Neural cell (in vitro differentiated cells): ENCODE measurements around the gene FZR1. TPM values are rescaled to one million over a fixed set of nuclear protein-coding genes. Genes with fewer than 3 reads are reported as not detected.

Source experiments
- H2AFZ ChIP-seq: fragments of 200-600, 300-800 bp; sonication (generic), shearing (Covaris generic); 2 replicates; pipeline ENCODE4 v1.6.0; 2014; ENCODE audit warnings: low read depth, mild to moderate bottlenecking, antibody characterized with exemption, low read length, moderate library complexity
- H3F3A ChIP-seq: fragments of 200-600 bp; shearing (Covaris generic); 2 replicates; pipeline ENCODE4 v1.6.1; 2016; ENCODE audit warnings: mild to moderate bottlenecking, moderate library complexity, mixed read lengths, antibody characterized with exemption, low read length; ENCODE audit not compliant: insufficient read depth, poor library complexity, severe bottlenecking
- H3K27ac ChIP-seq: fragments of 200-600, 300-800 bp; sonication (generic), shearing (Covaris generic); 2 replicates; pipeline ENCODE4 v1.5.1; 2014; ENCODE audit warnings: mild to moderate bottlenecking, low read length, moderate library complexity
- H3K27me3 ChIP-seq: fragments of 300-800, 200-600 bp; sonication (generic), shearing (Covaris generic); 2 replicates; pipeline ENCODE4 v1.6.0; 2014; ENCODE audit warnings: mild to moderate bottlenecking, low read depth, low read length, moderate library complexity; ENCODE audit not compliant: insufficient read depth
- H3K36me3 ChIP-seq: fragments of 300-800, 200-600 bp; sonication (generic), shearing (Covaris generic); 2 replicates; pipeline ENCODE4 v1.5.1; 2014; ENCODE audit warnings: mild to moderate bottlenecking, antibody characterized with exemption, low read length, moderate library complexity; ENCODE audit not compliant: insufficient read depth
- H3K4me2 ChIP-seq: fragments of 300-800, 200-600 bp; sonication (generic), shearing (Covaris generic); 2 replicates; pipeline ENCODE4 v1.6.0; 2014; ENCODE audit warnings: mild to moderate bottlenecking, low read length
- H3K4me3 ChIP-seq: fragments of 300-800, 200-600 bp; sonication (generic), shearing (Covaris generic); 2 replicates; pipeline ENCODE4 v1.5.1; 2014; ENCODE audit warnings: mild to moderate bottlenecking, low read length, moderate library complexity
- H3K79me2 ChIP-seq: fragments of 200-600 bp; shearing (Covaris generic); replicated peaks from 2 replicates; pipeline ENCODE4 v1.6.0; 2014; ENCODE audit warnings: mild to moderate bottlenecking, low read length, moderate library complexity; ENCODE audit not compliant: insufficient read depth
- H3K9ac ChIP-seq: fragments of 300-800, 200-600 bp; sonication (generic), shearing (Covaris generic); 2 replicates; pipeline ENCODE4 v1.6.1; 2016; ENCODE audit warnings: mild to moderate bottlenecking, low read length, mixed read lengths
- H3K9me2 ChIP-seq: fragments of 200-600 bp; shearing (Covaris generic); 2 replicates; pipeline ENCODE4 v1.6.1; 2016; ENCODE audit warnings: mild to moderate bottlenecking, low read length, mixed read lengths; ENCODE audit not compliant: insufficient read depth
- H3K9me3 ChIP-seq: fragments of 200-600, 300-800 bp; sonication (generic), shearing (Covaris generic); 2 replicates; pipeline ENCODE4 v1.6.1; 2016; ENCODE audit warnings: mild to moderate bottlenecking, mixed run types, low read length, moderate library complexity, mixed read lengths
- H4K20me1 ChIP-seq: fragments of 200-600 bp; shearing (Covaris generic); 2 replicates; pipeline ENCODE4 v1.6.1; 2016; ENCODE audit warnings: mild to moderate bottlenecking, mixed run types; ENCODE audit not compliant: insufficient read depth
- EP300 ChIP-seq: fragments of 450-650 bp; conservative IDR thresholded peaks from 2 replicates; pipeline ENCODE4 v1.6.1; 2014; ENCODE audit warnings: antibody characterized with exemption, mild to moderate bottlenecking, moderate library complexity; ENCODE audit not compliant: poor library complexity, severe bottlenecking
- EZH2 ChIP-seq: fragments of 200-600, 300-800 bp; shearing (Covaris generic), sonication (generic); IDR thresholded peaks from 2 replicates; pipeline ENCODE4 v1.6.1; 2014; ENCODE audit warnings: antibody characterized with exemption, low read length, borderline replicate concordance, mild to moderate bottlenecking; ENCODE audit not compliant: insufficient read depth, poor library complexity, severe bottlenecking
- MXI1 ChIP-seq: fragments of 450-650 bp; conservative IDR thresholded peaks from 2 replicates; pipeline ENCODE4 v1.6.1; 2014; ENCODE audit warnings: antibody characterized with exemption, mild to moderate bottlenecking; ENCODE audit not compliant: poor library complexity, severe bottlenecking
- POLR2AphosphoS5 ChIP-seq: IDR thresholded peaks from 2 replicates; pipeline ENCODE4 v1.6.1; 2012
- RAD21 ChIP-seq: fragments of 450-650 bp; conservative IDR thresholded peaks from 2 replicates; pipeline ENCODE4 v1.6.1; 2014; ENCODE audit warnings: antibody characterized with exemption, mild to moderate bottlenecking, moderate library complexity
- REST ChIP-seq: IDR thresholded peaks from 2 replicates; pipeline ENCODE4 v1.6.1; 2012; ENCODE audit warnings: borderline replicate concordance
- SMC3 ChIP-seq: fragments of 450-650 bp; conservative IDR thresholded peaks from 2 replicates; pipeline ENCODE4 v1.6.1; 2014; ENCODE audit warnings: antibody characterized with exemption, mild to moderate bottlenecking, moderate library complexity; ENCODE audit not compliant: poor library complexity
- TAF1 ChIP-seq: IDR thresholded peaks from 2 replicates; pipeline ENCODE4 v1.6.1; 2012; ENCODE audit warnings: low read depth
- polyA plus RNA-seq: library from polyadenylated mRNA; depleted of rRNA; stranded (reverse); fragments of >200 nt; gene quantifications from 2 replicates; pipeline ENCODE4 v1.2.3, GENCODE V29; 2014
- TF ChIP-seq, protein P1 (sequence below): fragments of 450-650 bp; IDR thresholded peaks from 2 replicates; pipeline ENCODE4 v1.5.1; 2014; ENCODE audit warnings: antibody characterized with exemption, mild to moderate bottlenecking, moderate library complexity; ENCODE audit not compliant: poor library complexity, severe bottlenecking

FZR1 gene
- polyA plus RNA-seq, 1 donor from 2014 or later: 55.7 TPM

GRCh38 chr19:3522421-3523360 lies 16.6 kb downstream of the FZR1 start:
- Histone ChIP-seq H4K20me1 (peaks cover 8% of the 10 kb centered on the region), H3K4me2 (no peak overlapping the region), H3K27ac (no peak overlapping the region), H2AFZ (no peak overlapping the region), H3K27me3 (no peaks in the 10 kb centered on the region), H3K9me2 (no peaks in the 10 kb centered on the region), H3K9ac (no peak overlapping the region), H3K9me3 (no peaks in the 10 kb centered on the region), H3K79me2 (peaks cover 22% of the 10 kb centered on the region), H3K4me3 (no peak overlapping the region), H3K36me3 (peaks cover 4% of the 10 kb centered on the region), H3F3A (no peaks in the 10 kb centered on the region)
- TF ChIP-seq MXI1: no peak
- no peak for TF ChIP-seq TAF1
- TF ChIP-seq RAD21: no peak
- no peak for TF ChIP-seq EP300
- TF ChIP-seq SMC3: no peak
- no peak for TF ChIP-seq REST
- no peak for TF ChIP-seq POLR2AphosphoS5
- TF ChIP-seq, protein P1, sequence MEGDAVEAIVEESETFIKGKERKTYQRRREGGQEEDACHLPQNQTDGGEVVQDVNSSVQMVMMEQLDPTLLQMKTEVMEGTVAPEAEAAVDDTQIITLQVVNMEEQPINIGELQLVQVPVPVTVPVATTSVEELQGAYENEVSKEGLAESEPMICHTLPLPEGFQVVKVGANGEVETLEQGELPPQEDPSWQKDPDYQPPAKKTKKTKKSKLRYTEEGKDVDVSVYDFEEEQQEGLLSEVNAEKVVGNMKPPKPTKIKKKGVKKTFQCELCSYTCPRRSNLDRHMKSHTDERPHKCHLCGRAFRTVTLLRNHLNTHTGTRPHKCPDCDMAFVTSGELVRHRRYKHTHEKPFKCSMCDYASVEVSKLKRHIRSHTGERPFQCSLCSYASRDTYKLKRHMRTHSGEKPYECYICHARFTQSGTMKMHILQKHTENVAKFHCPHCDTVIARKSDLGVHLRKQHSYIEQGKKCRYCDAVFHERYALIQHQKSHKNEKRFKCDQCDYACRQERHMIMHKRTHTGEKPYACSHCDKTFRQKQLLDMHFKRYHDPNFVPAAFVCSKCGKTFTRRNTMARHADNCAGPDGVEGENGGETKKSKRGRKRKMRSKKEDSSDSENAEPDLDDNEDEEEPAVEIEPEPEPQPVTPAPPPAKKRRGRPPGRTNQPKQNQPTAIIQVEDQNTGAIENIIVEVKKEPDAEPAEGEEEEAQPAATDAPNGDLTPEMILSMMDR: no peak
- no peak for TF ChIP-seq EZH2

GRCh38 chr19:3523361-3524077 lies 17.4 kb downstream of the FZR1 start:
- Histone ChIP-seq H3K79me2 (peaks cover 15% of the 10 kb centered on the region), H4K20me1 (peaks cover 5% of the 10 kb centered on the region), H3K9me2 (no peaks in the 10 kb centered on the region), H3K9me3 (no peaks in the 10 kb centered on the region), H3K4me3 (no peak overlapping the region), H3K36me3 (peaks cover 4% of the 10 kb centered on the region), H3K9ac (no peak overlapping the region), H3F3A (no peaks in the 10 kb centered on the region), H3K27ac (no peak overlapping the region), H2AFZ (no peak overlapping the region), H3K27me3 (no peaks in the 10 kb centered on the region), H3K4me2 (no peak overlapping the region)
- TF ChIP-seq EZH2 (no peak), TAF1 (no peak), POLR2AphosphoS5 (no peak), REST (no peak), EP300 (no peak), MXI1 (no peak), SMC3 (no peak), RAD21 (no peak)
- TF ChIP-seq, protein P1: no peak
